Suprapubic skin (tissue), 4 donors: ENCODE measurements around the gene SMDT1. TPM values are rescaled to one million over a fixed set of nuclear protein-coding genes. Genes with fewer than 3 reads are reported as not detected.

Source experiments
- DNase-seq, 2 donors: peaks; one replicate each; pipeline ENCODE4 v3.0.0-alpha.2; 2019; ENCODE audit warnings: low spot score in 2 of 2
- H3K27ac ChIP-seq: fragments of 200-600 bp; sonication (generic); one replicate; pipeline ENCODE4 v1.5.1; 2019
- H3K27me3 ChIP-seq: fragments of 200-600 bp; sonication (generic); one replicate; pipeline ENCODE4 v1.5.1; 2019
- H3K36me3 ChIP-seq: fragments of 200-600 bp; sonication (generic); one replicate; pipeline ENCODE4 v1.5.1; 2019
- H3K4me1 ChIP-seq: fragments of 200-600 bp; sonication (generic); one replicate; pipeline ENCODE4 v1.5.1; 2019
- H3K4me3 ChIP-seq: fragments of 200-600 bp; sonication (generic); one replicate; pipeline ENCODE4 v1.5.1; 2019; ENCODE audit warnings: mild to moderate bottlenecking
- H3K9me3 ChIP-seq: fragments of 200-600 bp; sonication (generic); one replicate; pipeline ENCODE4 v1.5.1; 2019
- CTCF ChIP-seq, 2 donors: fragments of 200-600 bp in 1 of 2; fragments of 450-650 bp in 1 of 2; sonication (generic) in 1 of 2; IDR thresholded peaks; one replicate each; pipeline ENCODE4 v1.5.1; 2016 to 2019; ENCODE audit warnings: antibody characterized with exemption in 2 of 2, mild to moderate bottlenecking in 1 of 2, moderate library complexity in 1 of 2
- EP300 ChIP-seq: sonication (generic); formaldehyde crosslinking; IDR thresholded peaks from one replicate; pipeline ENCODE4 v1.6.1; 2017; ENCODE audit warnings: antibody characterized with exemption
- POLR2A ChIP-seq, 2 donors: fragments of 450-650 bp; IDR thresholded peaks; one replicate each; pipeline ENCODE4 v1.6.1; 2017; ENCODE audit warnings: antibody characterized with exemption in 2 of 2, mild to moderate bottlenecking in 2 of 2, moderate library complexity in 2 of 2
- POLR2AphosphoS5 ChIP-seq, 3 donors: sonication (generic); formaldehyde crosslinking; IDR thresholded peaks; one replicate each; pipeline ENCODE4 v1.6.1; 2017; ENCODE audit warnings: antibody characterized with exemption in 3 of 3
- WGBS: methylation state at CpG from one replicate; pipeline ENCODE4 v1.1.5; 2018; 5-methylcytosine and 5-hydroxymethylcytosine counted together
- total RNA-seq, 4 donors: library from RNA; depleted of rRNA; stranded (reverse); fragments of >200 nt; gene quantifications; one replicate each; pipeline ENCODE4 v1.1.0, GENCODE V29; 2016

The SMDT1 gene
- 10 to 100 TPM; 11.8 to 18.6 (median 12.8) TPM for total RNA-seq

- WGBS: under 1% methylated on average over 51 of the region's 71 CpGs
- no peaks in the 10 kb centered on the region for H3K9me3 ChIP-seq
- H3K4me3 ChIP-seq: peak within 1 kb of the TSS; percentile 63
- DNase-seq: peak; percentile 100
- H3K36me3 ChIP-seq: peaks cover 29% of the 10 kb centered on the region
- H3K27me3 ChIP-seq: no peaks in the 10 kb centered on the region
- TF ChIP-seq POLR2A (IDR thresholded peaks at IDR 0.05): peak; percentile 65 to 84
- TF ChIP-seq POLR2AphosphoS5 (IDR thresholded peaks at IDR 0.05): peak; percentile 38 to 86 (median 67)
- no peak for TF ChIP-seq CTCF (IDR thresholded peaks at IDR 0.05)
- no peak for TF ChIP-seq EP300
- H3K4me1 ChIP-seq: peaks cover 48% of the 10 kb centered on the region
- H3K27ac ChIP-seq: peak within 1 kb of the TSS; percentile 98
Observed at GRCh38 chr22:42079319-42080251, at the start of gene SMDT1. Gene SMDT1, plus strand, starts transcription at chr22:42079700. Its CDS starts 69 bp downstream, at chr22:42079769.

- Histone ChIP-seq H3K4me1 (no peaks in the 10 kb centered on the region), H3K36me3 (peaks cover 5% of the 10 kb centered on the region), H3K27me3 (no peaks in the 10 kb centered on the region), H3K9me3 (peaks cover 5% of the 10 kb centered on the region), H3K27ac (no peak overlapping the region), H3K4me3 (no peak overlapping the region)
- DNase-seq: no peak
- WGBS: 99% methylated on average over 5 of the region's 5 CpGs
- TF ChIP-seq EP300 (no peak), POLR2AphosphoS5 (IDR thresholded peaks at IDR 0.05) (no peak)
Observed at GRCh38 chr22:42033263-42034181, 46.0 kb upstream of the SMDT1 start.

- no peak overlapping the region for H3K27ac ChIP-seq
- DNase-seq: no peak
- H3K4me3 ChIP-seq: no peak overlapping the region
- no peaks in the 10 kb centered on the region for H3K4me1 ChIP-seq
- H3K9me3 ChIP-seq: peaks cover 5% of the 10 kb centered on the region
- no peaks in the 10 kb centered on the region for H3K27me3 ChIP-seq
- peaks cover 5% of the 10 kb centered on the region for H3K36me3 ChIP-seq
- no peak for TF ChIP-seq CTCF (IDR thresholded peaks at IDR 0.05)
- TF ChIP-seq EP300: no peak
- no peak for TF ChIP-seq POLR2A (IDR thresholded peaks at IDR 0.05)
- no peak for TF ChIP-seq POLR2AphosphoS5 (IDR thresholded peaks at IDR 0.05)
- 90% methylated on average over 6 of the region's 8 CpGs for WGBS
Observed at GRCh38 chr22:42035256-42035655, 44.2 kb upstream of the SMDT1 start.

GRCh38 chr22:42039271-42039670 is 40.2 kb upstream of the SMDT1 start:
- WGBS: 98% methylated on average over 5 of the region's 5 CpGs
- no peaks in the 10 kb centered on the region for H3K36me3 ChIP-seq

More at GRCh38 chr22:42039271-42039670, 40.2 kb upstream of the SMDT1 start:
- H3K4me3 ChIP-seq: no peak overlapping the region
- no peaks in the 10 kb centered on the region for H3K9me3 ChIP-seq
- no peak for TF ChIP-seq EP300
- TF ChIP-seq POLR2AphosphoS5 (IDR thresholded peaks at IDR 0.05): no peak
- no peak for TF ChIP-seq CTCF (IDR thresholded peaks at IDR 0.05)
- TF ChIP-seq POLR2A (IDR thresholded peaks at IDR 0.05): no peak
- no peaks in the 10 kb centered on the region for H3K4me1 ChIP-seq
- DNase-seq: no peak
- H3K27me3 ChIP-seq: no peaks in the 10 kb centered on the region
- H3K27ac ChIP-seq: no peak overlapping the region
